Measurements from ENCODE around the gene REXO5. TPM values are rescaled to one million over a fixed set of nuclear protein-coding genes. Genes with fewer than 3 reads are reported as not detected.
A peak's percentile ranks its signal among the peaks of the same experiment; 100 is the strongest.

The REXO5 gene
- total RNA-seq, 1 donor from 2014 or later = 1.8 TPM

- no peak overlapping the region for H3K27ac ChIP-seq (ENCODE audit: low read depth, low read length)
- H3K27ac Mint-ChIP-seq (ENCODE audit: unreplicated experiment) = no peak overlapping the region
- no peaks in the 10 kb centered on the region for H3K79me2 ChIP-seq (ENCODE audit: insufficient read depth, low read length)
- H3K36me3 ChIP-seq (ENCODE audit: insufficient read depth, low read length) = no peaks in the 10 kb centered on the region
- H3K9me3 Mint-ChIP-seq (ENCODE audit: unreplicated experiment) = no peaks in the 10 kb centered on the region
- TF ChIP-seq CTCF (IDR thresholded peaks at IDR 0.05; ENCODE audit: insufficient read depth, low read depth, low read length) (peak; percentile 35), EZH2 (IDR thresholded peaks at IDR 0.05; ENCODE audit: insufficient read depth, low read length) (no peak)
- peak; percentile 24 for DNase-seq (ENCODE audit: low read depth)
- H3K9me3 ChIP-seq (ENCODE audit: insufficient read depth, low read depth, low read length) = no peaks in the 10 kb centered on the region
- no peak overlapping the region for H3K4me3 ChIP-seq (ENCODE audit: insufficient read depth, low read depth, low read length)
- H3K36me3 Mint-ChIP-seq (ENCODE audit: low read depth, unreplicated experiment) = peaks cover 3% of the 10 kb centered on the region
- no peaks in the 10 kb centered on the region for H3K27me3 Mint-ChIP-seq (ENCODE audit: low read depth, unreplicated experiment)
- H3K4me2 ChIP-seq (ENCODE audit: low read length) = no peak overlapping the region
- H3K27me3 ChIP-seq (ENCODE audit: insufficient read depth, low read length) = no peaks in the 10 kb centered on the region
- FAIRE-seq = no peak
- no peak overlapping the region for H3K9ac ChIP-seq (ENCODE audit: low read length)
- no peak overlapping the region for H3K4me3 Mint-ChIP-seq (ENCODE audit: unreplicated experiment)
- no peak overlapping the region for H2AFZ ChIP-seq (ENCODE audit: low read depth, low read length)
- H3K4me1 Mint-ChIP-seq (ENCODE audit: low read depth, unreplicated experiment) = no peaks in the 10 kb centered on the region
- H4K20me1 ChIP-seq (ENCODE audit: insufficient read depth, low read length) = no peaks in the 10 kb centered on the region
- no peaks in the 10 kb centered on the region for H3K4me1 ChIP-seq (ENCODE audit: insufficient read depth, low read length)
Measured at GRCh38 chr16:20799599-20799998, 6.7 kb upstream of the REXO5 start.

GRCh38 chr16:20801278-20801677 lies 5.0 kb upstream of the REXO5 start:
- Histone ChIP-seq H3K4me1 (ENCODE audit: insufficient read depth, low read length) (no peaks in the 10 kb centered on the region), H3K27ac (ENCODE audit: low read depth, low read length) (no peak overlapping the region), H3K9me3 (ENCODE audit: insufficient read depth, low read depth, low read length) (no peaks in the 10 kb centered on the region), H4K20me1 (ENCODE audit: insufficient read depth, low read length) (no peaks in the 10 kb centered on the region), H3K4me2 (ENCODE audit: low read length) (no peak overlapping the region), H3K9ac (ENCODE audit: low read length) (no peak overlapping the region), H3K4me3 (ENCODE audit: insufficient read depth, low read depth, low read length) (no peak overlapping the region), H2AFZ (ENCODE audit: low read depth, low read length) (no peak overlapping the region), H3K36me3 (ENCODE audit: insufficient read depth, low read length) (no peaks in the 10 kb centered on the region), H3K27me3 (ENCODE audit: insufficient read depth, low read length) (no peaks in the 10 kb centered on the region), H3K79me2 (ENCODE audit: insufficient read depth, low read length) (no peaks in the 10 kb centered on the region)
- no peak overlapping the region for H3K27ac Mint-ChIP-seq (ENCODE audit: unreplicated experiment)
- H3K9me3 Mint-ChIP-seq (ENCODE audit: unreplicated experiment) = no peaks in the 10 kb centered on the region
- peaks cover 3% of the 10 kb centered on the region for H3K36me3 Mint-ChIP-seq (ENCODE audit: low read depth, unreplicated experiment)
- no peaks in the 10 kb centered on the region for H3K27me3 Mint-ChIP-seq (ENCODE audit: low read depth, unreplicated experiment)
- TF ChIP-seq EZH2 (IDR thresholded peaks at IDR 0.05; ENCODE audit: insufficient read depth, low read length) (no peak), CTCF (IDR thresholded peaks at IDR 0.05; ENCODE audit: insufficient read depth, low read depth, low read length) (no peak)
- no peak overlapping the region for H3K4me3 Mint-ChIP-seq (ENCODE audit: unreplicated experiment)
- no peak for DNase-seq (ENCODE audit: low read depth)
- FAIRE-seq = no peak
- H3K4me1 Mint-ChIP-seq (ENCODE audit: low read depth, unreplicated experiment) = no peaks in the 10 kb centered on the region

GRCh38 chr16:20803192-20803560 lies 3.2 kb upstream of the REXO5 start:
- no peaks in the 10 kb centered on the region for H3K27me3 ChIP-seq (ENCODE audit: insufficient read depth, low read length)
- Mint-ChIP-seq H3K27me3 (ENCODE audit: low read depth, unreplicated experiment) (no peaks in the 10 kb centered on the region), H3K4me3 (ENCODE audit: unreplicated experiment) (no peak overlapping the region), H3K9me3 (ENCODE audit: unreplicated experiment) (no peaks in the 10 kb centered on the region), H3K27ac (ENCODE audit: unreplicated experiment) (no peak overlapping the region), H3K4me1 (ENCODE audit: low read depth, unreplicated experiment) (no peaks in the 10 kb centered on the region), H3K36me3 (ENCODE audit: low read depth, unreplicated experiment) (no peaks in the 10 kb centered on the region)
- H2AFZ ChIP-seq (ENCODE audit: low read depth, low read length) = no peak overlapping the region
- no peak overlapping the region for H3K4me2 ChIP-seq (ENCODE audit: low read length)
- no peak overlapping the region for H3K9ac ChIP-seq (ENCODE audit: low read length)
- peaks cover 4% of the 10 kb centered on the region for H3K79me2 ChIP-seq (ENCODE audit: insufficient read depth, low read length)
- no peaks in the 10 kb centered on the region for H3K9me3 ChIP-seq (ENCODE audit: insufficient read depth, low read depth, low read length)
- no peaks in the 10 kb centered on the region for H3K4me1 ChIP-seq (ENCODE audit: insufficient read depth, low read length)
- TF ChIP-seq EZH2 (IDR thresholded peaks at IDR 0.05; ENCODE audit: insufficient read depth, low read length) = no peak
- TF ChIP-seq CTCF (IDR thresholded peaks at IDR 0.05; ENCODE audit: insufficient read depth, low read depth, low read length) = no peak
- no peak for FAIRE-seq
- no peaks in the 10 kb centered on the region for H4K20me1 ChIP-seq (ENCODE audit: insufficient read depth, low read length)
- no peak for DNase-seq (ENCODE audit: low read depth)
- no peak overlapping the region for H3K4me3 ChIP-seq (ENCODE audit: insufficient read depth, low read depth, low read length)
- H3K36me3 ChIP-seq (ENCODE audit: insufficient read depth, low read length) = no peaks in the 10 kb centered on the region
- H3K27ac ChIP-seq (ENCODE audit: low read depth, low read length) = no peak overlapping the region
